ENCODE data around the gene HIPK3.

HIPK3 gene

GRCh38 chr11:33311680-33312079 lies 54.5 kb downstream of the HIPK3 start:
- peaks cover 74% of the 10 kb centered on the region for H3K79me2 ChIP-seq (ENCODE audit: insufficient read depth, low read length)
- H3K4me3 ChIP-seq (ENCODE audit: low read length, poor library complexity, severe bottlenecking) = no peak overlapping the region
- H3K9me2 ChIP-seq (replicated peaks; ENCODE audit: low read depth, low read length) = no peaks in the 10 kb centered on the region
- no peaks in the 10 kb centered on the region for H3K27me3 ChIP-seq (ENCODE audit: insufficient read depth, low read length, poor library complexity, severe bottlenecking)
- no peaks in the 10 kb centered on the region for H3K36me3 ChIP-seq (ENCODE audit: insufficient read depth, low read length)
- H4K20me1 ChIP-seq (ENCODE audit: insufficient read depth, low read length, poor library complexity, severe bottlenecking) = peaks cover 9% of the 10 kb centered on the region
- no peak overlapping the region for H3K9ac ChIP-seq (ENCODE audit: low read depth, low read length, poor library complexity, severe bottlenecking)
- no peaks in the 10 kb centered on the region for H3K9me3 ChIP-seq (ENCODE audit: insufficient read depth, low read depth, low read length)
- no peak overlapping the region for H2AFZ ChIP-seq (ENCODE audit: low read length)
- H3F3A ChIP-seq (ENCODE audit: low read depth) = no peaks in the 10 kb centered on the region
- no peak overlapping the region for H3K4me2 ChIP-seq (ENCODE audit: low read depth, low read length, poor library complexity, severe bottlenecking)
- TF ChIP-seq, protein P1, sequence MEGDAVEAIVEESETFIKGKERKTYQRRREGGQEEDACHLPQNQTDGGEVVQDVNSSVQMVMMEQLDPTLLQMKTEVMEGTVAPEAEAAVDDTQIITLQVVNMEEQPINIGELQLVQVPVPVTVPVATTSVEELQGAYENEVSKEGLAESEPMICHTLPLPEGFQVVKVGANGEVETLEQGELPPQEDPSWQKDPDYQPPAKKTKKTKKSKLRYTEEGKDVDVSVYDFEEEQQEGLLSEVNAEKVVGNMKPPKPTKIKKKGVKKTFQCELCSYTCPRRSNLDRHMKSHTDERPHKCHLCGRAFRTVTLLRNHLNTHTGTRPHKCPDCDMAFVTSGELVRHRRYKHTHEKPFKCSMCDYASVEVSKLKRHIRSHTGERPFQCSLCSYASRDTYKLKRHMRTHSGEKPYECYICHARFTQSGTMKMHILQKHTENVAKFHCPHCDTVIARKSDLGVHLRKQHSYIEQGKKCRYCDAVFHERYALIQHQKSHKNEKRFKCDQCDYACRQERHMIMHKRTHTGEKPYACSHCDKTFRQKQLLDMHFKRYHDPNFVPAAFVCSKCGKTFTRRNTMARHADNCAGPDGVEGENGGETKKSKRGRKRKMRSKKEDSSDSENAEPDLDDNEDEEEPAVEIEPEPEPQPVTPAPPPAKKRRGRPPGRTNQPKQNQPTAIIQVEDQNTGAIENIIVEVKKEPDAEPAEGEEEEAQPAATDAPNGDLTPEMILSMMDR (conservative IDR thresholded peaks at IDR 0.05; ENCODE audit: low read length) = no peak
- no peak for TF ChIP-seq EZH2phosphoT487 (IDR thresholded peaks at IDR 0.05; ENCODE audit: borderline replicate concordance)
- peaks cover 7% of the 10 kb centered on the region for H3K4me1 ChIP-seq (ENCODE audit: insufficient read depth, low read length, poor library complexity, severe bottlenecking)

DNA sequence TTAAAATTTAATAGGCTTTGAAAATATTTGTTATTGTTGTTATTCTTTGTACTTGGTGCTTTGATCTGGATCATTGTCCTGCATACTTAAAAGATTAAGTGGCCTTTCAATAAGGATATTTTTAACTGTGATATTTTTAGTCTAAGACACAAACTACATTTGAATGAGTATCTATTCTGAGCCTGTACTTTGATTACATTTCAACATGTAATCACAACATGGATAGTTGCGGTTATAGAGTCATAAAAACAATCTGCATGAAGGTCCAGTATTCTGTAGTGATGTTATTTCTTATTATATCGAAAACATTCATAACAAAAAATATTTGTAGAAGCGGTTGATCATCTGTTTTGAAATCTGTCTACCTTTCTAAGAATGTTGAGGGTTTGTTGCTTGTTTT lies 58.6 kb downstream of the HIPK3 start:
- Histone ChIP-seq H3K27me3 (ENCODE audit: insufficient read depth, low read length, poor library complexity, severe bottlenecking) (no peaks in the 10 kb centered on the region), H3K9me3 (ENCODE audit: insufficient read depth, low read depth, low read length) (no peaks in the 10 kb centered on the region), H3K36me3 (ENCODE audit: insufficient read depth, low read length) (no peaks in the 10 kb centered on the region), H3F3A (ENCODE audit: low read depth) (no peaks in the 10 kb centered on the region), H2AFZ (ENCODE audit: low read length) (no peak overlapping the region), H3K9ac (ENCODE audit: low read depth, low read length, poor library complexity, severe bottlenecking) (no peak overlapping the region), H3K9me2 (replicated peaks; ENCODE audit: low read depth, low read length) (no peaks in the 10 kb centered on the region), H3K79me2 (ENCODE audit: insufficient read depth, low read length) (peaks cover 75% of the 10 kb centered on the region), H3K4me3 (ENCODE audit: low read length, poor library complexity, severe bottlenecking) (no peak overlapping the region), H3K4me1 (ENCODE audit: insufficient read depth, low read length, poor library complexity, severe bottlenecking) (peaks cover 21% of the 10 kb centered on the region), H3K4me2 (ENCODE audit: low read depth, low read length, poor library complexity, severe bottlenecking) (no peak overlapping the region), H4K20me1 (ENCODE audit: insufficient read depth, low read length, poor library complexity, severe bottlenecking) (peaks cover 10% of the 10 kb centered on the region)
- no peak for TF ChIP-seq EZH2phosphoT487 (IDR thresholded peaks at IDR 0.05; ENCODE audit: borderline replicate concordance)
- TF ChIP-seq, protein P1 (conservative IDR thresholded peaks at IDR 0.05; ENCODE audit: low read length) = no peak

DNA sequence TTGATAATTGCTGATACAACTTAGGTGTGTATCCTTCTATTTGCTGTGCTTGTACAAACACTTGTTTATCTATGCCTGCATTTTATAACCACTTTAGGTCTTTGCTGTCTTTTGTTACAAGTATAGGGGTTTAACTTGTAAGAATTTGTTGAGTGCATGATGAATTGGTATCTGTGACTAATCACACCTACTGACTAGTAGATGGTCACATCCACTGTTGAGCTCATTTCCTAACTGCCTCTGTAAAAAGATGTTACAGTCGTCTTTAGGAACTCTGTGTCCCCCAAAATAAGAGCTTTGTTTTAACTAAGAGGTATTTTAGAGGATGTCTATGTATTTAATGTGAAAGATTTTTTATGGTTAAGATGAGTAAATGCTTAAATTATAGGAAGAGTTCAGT lies 60.5 kb downstream of the HIPK3 start:
- Histone ChIP-seq H3K4me1 (ENCODE audit: insufficient read depth, low read length, poor library complexity, severe bottlenecking) (peaks cover 18% of the 10 kb centered on the region), H3F3A (ENCODE audit: low read depth) (no peaks in the 10 kb centered on the region), H3K27me3 (ENCODE audit: insufficient read depth, low read length, poor library complexity, severe bottlenecking) (no peaks in the 10 kb centered on the region), H3K9ac (ENCODE audit: low read depth, low read length, poor library complexity, severe bottlenecking) (no peak overlapping the region), H3K9me3 (ENCODE audit: insufficient read depth, low read depth, low read length) (no peaks in the 10 kb centered on the region), H3K4me3 (ENCODE audit: low read length, poor library complexity, severe bottlenecking) (no peak overlapping the region), H3K9me2 (replicated peaks; ENCODE audit: low read depth, low read length) (no peaks in the 10 kb centered on the region), H3K4me2 (ENCODE audit: low read depth, low read length, poor library complexity, severe bottlenecking) (no peak overlapping the region), H2AFZ (ENCODE audit: low read length) (no peak overlapping the region), H3K36me3 (ENCODE audit: insufficient read depth, low read length) (no peaks in the 10 kb centered on the region), H3K79me2 (ENCODE audit: insufficient read depth, low read length) (peaks cover 68% of the 10 kb centered on the region), H4K20me1 (ENCODE audit: insufficient read depth, low read length, poor library complexity, severe bottlenecking) (peaks cover 4% of the 10 kb centered on the region)
- TF ChIP-seq EZH2phosphoT487 (IDR thresholded peaks at IDR 0.05; ENCODE audit: borderline replicate concordance) = no peak
- TF ChIP-seq, protein P1 (conservative IDR thresholded peaks at IDR 0.05; ENCODE audit: low read length) = no peak

Data from Loucy (cell line).